ENCODE measurements around the gene CSTF1.

The CSTF1 gene

GRCh38 chr20:56440346-56441007, 48.0 kb downstream of the CSTF1 start:
- peak; percentile 86 for ATAC-seq (ENCODE audit: insufficient read depth, low read depth)
- Histone ChIP-seq H3K4me1 (ENCODE audit: insufficient read depth, low read length) (peaks cover 8% of the 10 kb centered on the region), H4K20me1 (ENCODE audit: insufficient read depth, low read length) (no peaks in the 10 kb centered on the region; the same call in 1 of the 2 replicates), H3K36me3 (ENCODE audit: insufficient read depth, low read length) (no peaks in the 10 kb centered on the region), H3K27ac (ENCODE audit: low read length) (no peak overlapping the region), H3K9ac (ENCODE audit: low read depth, low read length) (no peak overlapping the region), H3K9me3 (ENCODE audit: insufficient read depth, low read length, severe bottlenecking) (no peaks in the 10 kb centered on the region), H3K79me2 (ENCODE audit: insufficient read depth, low read length) (no peaks in the 10 kb centered on the region), H3K27me3 (ENCODE audit: insufficient read depth, low read length, poor library complexity) (no peaks in the 10 kb centered on the region), H3K4me3 (ENCODE audit: low read depth in 1 of 2, low read length in 2 of 2) (no peak overlapping the region), H3K4me2 (ENCODE audit: insufficient read depth, low read length) (no peak overlapping the region), H2AFZ (ENCODE audit: low read depth, low read length) (no peak overlapping the region)
- peak; percentile 67 for DNase-seq
- TF ChIP-seq EZH2 (IDR thresholded peaks at IDR 0.05; ENCODE audit: borderline replicate concordance, low read depth, low read length, severe bottlenecking) (no peak), CTCF (IDR thresholded peaks at IDR 0.05; ENCODE audit: borderline replicate concordance, extremely low read depth, low read length, poor library complexity, severe bottlenecking) (no peak)

DNA sequence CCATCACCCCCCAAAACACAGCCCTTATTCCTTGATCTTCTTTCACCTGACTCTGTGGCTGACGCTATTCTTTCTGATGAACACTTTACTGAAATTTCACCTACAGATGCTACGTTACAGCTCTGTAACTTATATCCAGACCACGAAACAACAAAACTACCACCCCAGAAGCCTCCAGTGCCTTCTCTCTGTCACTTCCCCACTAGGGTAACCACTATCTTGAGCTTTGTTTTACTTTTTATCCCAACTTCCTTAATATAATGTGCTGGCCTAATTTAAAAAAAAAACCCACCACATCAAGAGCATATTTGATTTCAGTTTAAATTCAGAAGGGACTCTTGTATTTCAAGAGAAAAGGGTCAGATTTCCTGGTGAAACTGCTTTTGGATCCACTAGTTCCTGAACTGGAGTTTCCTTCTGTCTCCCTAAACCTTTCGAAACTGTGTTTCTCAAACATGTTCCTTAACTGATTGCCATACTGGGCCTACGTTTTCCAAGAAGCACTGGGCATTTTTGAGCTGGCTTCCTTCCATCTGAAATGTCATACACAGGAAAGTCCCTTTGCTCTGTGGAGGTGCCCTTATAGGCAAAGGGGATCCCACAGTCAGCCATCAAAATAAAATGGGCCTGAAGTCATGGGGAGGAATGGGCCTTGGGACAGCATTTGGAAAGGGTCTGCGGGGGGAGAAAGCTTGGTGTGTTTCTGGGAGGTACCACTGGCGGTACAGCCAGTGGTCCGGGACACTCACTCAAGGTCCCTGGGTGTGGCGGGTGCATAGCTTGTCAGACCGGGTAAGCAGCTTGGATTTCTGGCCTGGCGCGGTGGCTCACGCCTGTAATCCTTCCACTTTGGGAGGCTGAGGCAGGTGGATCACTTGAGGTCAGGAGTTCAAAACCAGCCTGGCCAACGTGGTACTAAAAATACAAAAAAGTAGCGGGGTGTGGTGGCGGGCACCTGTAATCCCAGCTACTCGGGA, 50.2 kb downstream of the CSTF1 start:
- Histone ChIP-seq H3K27me3 (ENCODE audit: insufficient read depth, low read length, poor library complexity) (no peaks in the 10 kb centered on the region), H3K4me2 (ENCODE audit: insufficient read depth, low read length) (no peak overlapping the region), H4K20me1 (ENCODE audit: insufficient read depth, low read length) (no peaks in the 10 kb centered on the region; the same call in 1 of the 2 replicates), H3K9me3 (ENCODE audit: insufficient read depth, low read length, severe bottlenecking) (no peaks in the 10 kb centered on the region), H2AFZ (ENCODE audit: low read depth, low read length) (no peak overlapping the region), H3K9ac (ENCODE audit: low read depth, low read length) (no peak overlapping the region), H3K4me3 (ENCODE audit: low read depth in 1 of 2, low read length in 2 of 2) (no peak overlapping the region), H3K4me1 (ENCODE audit: insufficient read depth, low read length) (peaks cover 8% of the 10 kb centered on the region), H3K36me3 (ENCODE audit: insufficient read depth, low read length) (no peaks in the 10 kb centered on the region), H3K79me2 (ENCODE audit: insufficient read depth, low read length) (no peaks in the 10 kb centered on the region), H3K27ac (ENCODE audit: low read length) (no peak overlapping the region)
- TF ChIP-seq CTCF (IDR thresholded peaks at IDR 0.05; ENCODE audit: borderline replicate concordance, extremely low read depth, low read length, poor library complexity, severe bottlenecking) (no peak), EZH2 (IDR thresholded peaks at IDR 0.05; ENCODE audit: borderline replicate concordance, low read depth, low read length, severe bottlenecking) (no peak)
- DNase-seq, result no peak
- no peak for ATAC-seq (ENCODE audit: insufficient read depth, low read depth)

- H3K27ac ChIP-seq (ENCODE audit: low read length), result no peak overlapping the region
- no peak for DNase-seq
- H3K9ac ChIP-seq (ENCODE audit: low read depth, low read length), result no peak overlapping the region
Measured at GRCh38 chr20:56443654-56444540, 51.5 kb downstream of the CSTF1 start.

More at GRCh38 chr20:56443654-56444540, 51.5 kb downstream of the CSTF1 start:
- Histone ChIP-seq H3K36me3 (ENCODE audit: insufficient read depth, low read length) (no peaks in the 10 kb centered on the region), H4K20me1 (ENCODE audit: insufficient read depth, low read length) (no peaks in the 10 kb centered on the region; the same call in 1 of the 2 replicates), H2AFZ (ENCODE audit: low read depth, low read length) (no peak overlapping the region), H3K4me3 (ENCODE audit: low read depth in 1 of 2, low read length in 2 of 2) (no peak overlapping the region), H3K4me2 (ENCODE audit: insufficient read depth, low read length) (no peak overlapping the region), H3K27me3 (ENCODE audit: insufficient read depth, low read length, poor library complexity) (no peaks in the 10 kb centered on the region), H3K9me3 (ENCODE audit: insufficient read depth, low read length, severe bottlenecking) (no peaks in the 10 kb centered on the region), H3K79me2 (ENCODE audit: insufficient read depth, low read length) (no peaks in the 10 kb centered on the region), H3K4me1 (ENCODE audit: insufficient read depth, low read length) (peaks cover 8% of the 10 kb centered on the region)
- no peak for ATAC-seq (ENCODE audit: insufficient read depth, low read depth)
- TF ChIP-seq CTCF (IDR thresholded peaks at IDR 0.05; ENCODE audit: borderline replicate concordance, extremely low read depth, low read length, poor library complexity, severe bottlenecking) (no peak), EZH2 (IDR thresholded peaks at IDR 0.05; ENCODE audit: borderline replicate concordance, low read depth, low read length, severe bottlenecking) (no peak)
